ENCODE measurements around the gene MLH3. TPM values are rescaled to one million over a fixed set of nuclear protein-coding genes. Genes with fewer than 3 reads are reported as not detected.

The MLH3 gene
- polyA plus RNA-seq, 3 donors: 3.4 to 6.3 (median 5.1) TPM

DNA sequence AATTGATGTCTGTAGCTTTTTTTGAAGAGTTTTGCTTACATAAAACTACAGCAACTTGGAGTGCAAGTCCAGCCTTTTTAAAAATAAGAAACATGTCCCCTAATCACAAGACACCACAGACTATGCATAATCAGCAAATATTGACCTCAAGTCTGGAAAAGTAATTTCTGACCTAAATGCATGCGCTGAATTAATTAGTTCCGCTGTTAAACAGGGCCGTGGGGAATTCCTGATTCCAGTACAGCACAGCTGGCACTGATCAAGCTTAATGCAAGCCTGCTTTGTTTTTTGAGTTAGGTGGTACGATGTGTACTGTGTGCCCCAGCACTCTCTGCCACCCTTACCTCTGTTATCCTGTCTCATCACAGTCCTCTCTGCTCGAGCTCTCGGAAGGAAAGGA is 9.2 kb downstream of the MLH3 start:
- no peak overlapping the region for H3K9ac ChIP-seq (ENCODE audit: insufficient read depth, low read length, poor library complexity, severe bottlenecking)
- WGBS (ENCODE audit: insufficient coverage): 100% methylated on average over 2 of the region's 6 CpGs
- H3K36me3 ChIP-seq (replicated peaks in 1 of 2; ENCODE audit: control insufficient read depth in 1 of 2, insufficient read depth in 2 of 2, low read length in 2 of 2): peaks cover 33 to 47% of the 10 kb centered on the region in 2 donors
- H3K27ac ChIP-seq (ENCODE audit: low read depth in 1 of 2, low read length in 2 of 2): no peak overlapping the region
- no peaks in the 10 kb centered on the region for H4K20me1 ChIP-seq (ENCODE audit: insufficient read depth, low read length)
- intact Hi-C loops (cut with micrococcal nuclease): no loop called here
- no peak overlapping the region for H2AFZ ChIP-seq (ENCODE audit: insufficient read depth, low read depth, low read length, poor library complexity, severe bottlenecking)
- no peaks in the 10 kb centered on the region for H3K79me2 ChIP-seq (ENCODE audit: insufficient read depth, low read length)
- H3K4me3 ChIP-seq (replicated peaks in 1 of 3; ENCODE audit: low read depth in 2 of 3, low read length in 3 of 3): no peak overlapping the region
- H3K4me2 ChIP-seq (replicated peaks; ENCODE audit: extremely low read depth, low read length, poor library complexity, severe bottlenecking): no peak overlapping the region
- H3K4me1 ChIP-seq (ENCODE audit: control insufficient read depth in 1 of 2, insufficient read depth in 2 of 2, low read length in 2 of 2): no peaks in the 10 kb centered on the region
- no peak overlapping the region for H3K27ac Mint-ChIP-seq
- peaks cover 6% of the 10 kb centered on the region for H3K4me1 Mint-ChIP-seq
- no peaks in the 10 kb centered on the region for H3K27me3 ChIP-seq (ENCODE audit: control insufficient read depth in 2 of 2, insufficient read depth in 2 of 2, low read length in 2 of 2)
- H3K9me3 Mint-ChIP-seq: no peaks in the 10 kb centered on the region
- H3K4me3 Mint-ChIP-seq: no peak overlapping the region
- TF ChIP-seq CTCF (IDR thresholded peaks at IDR 0.05): no peak
- H3K27me3 Mint-ChIP-seq (ENCODE audit: low read depth in 3 of 3): no peaks in the 10 kb centered on the region
- no peak for DNase-seq
- peaks cover 39 to 56% of the 10 kb centered on the region in 2 donors for H3K36me3 Mint-ChIP-seq
- H3K9me3 ChIP-seq (replicated peaks in 1 of 2; ENCODE audit: control insufficient read depth in 1 of 2, insufficient read depth in 1 of 2, low read length in 2 of 2): no peaks in the 10 kb centered on the region

- H3K27ac Mint-ChIP-seq: no peak overlapping the region
- H4K20me1 ChIP-seq (ENCODE audit: insufficient read depth, low read length): no peaks in the 10 kb centered on the region
- intact Hi-C loops (cut with micrococcal nuclease): no loop called here
- no peak overlapping the region for H2AFZ ChIP-seq (ENCODE audit: insufficient read depth, low read depth, low read length, poor library complexity, severe bottlenecking)
- H3K36me3 Mint-ChIP-seq: peaks cover 43 to 60% of the 10 kb centered on the region in 2 donors
- TF ChIP-seq CTCF (IDR thresholded peaks at IDR 0.05): no peak
- no peaks in the 10 kb centered on the region for H3K79me2 ChIP-seq (ENCODE audit: insufficient read depth, low read length)
- H3K4me1 ChIP-seq (ENCODE audit: control insufficient read depth in 1 of 2, insufficient read depth in 2 of 2, low read length in 2 of 2): no peaks in the 10 kb centered on the region
- no peak overlapping the region for H3K27ac ChIP-seq (ENCODE audit: low read depth in 1 of 2, low read length in 2 of 2)
- H3K36me3 ChIP-seq (replicated peaks in 1 of 2; ENCODE audit: control insufficient read depth in 1 of 2, insufficient read depth in 2 of 2, low read length in 2 of 2): peaks cover 36 to 52% of the 10 kb centered on the region in 2 donors
- H3K4me2 ChIP-seq (replicated peaks; ENCODE audit: extremely low read depth, low read length, poor library complexity, severe bottlenecking): no peak overlapping the region
- DNase-seq: no peak
- whole genome bisulfite sequencing (ENCODE audit: insufficient coverage): no CpG with 5 or more reads among the region's 4 CpGs
- no peak overlapping the region for H3K9ac ChIP-seq (ENCODE audit: insufficient read depth, low read length, poor library complexity, severe bottlenecking)
- H3K4me3 Mint-ChIP-seq: no peak overlapping the region
- no peaks in the 10 kb centered on the region for H3K27me3 Mint-ChIP-seq (ENCODE audit: low read depth in 3 of 3)
- peaks cover 6% of the 10 kb centered on the region for H3K4me1 Mint-ChIP-seq
- no peaks in the 10 kb centered on the region for H3K9me3 ChIP-seq (replicated peaks in 1 of 2; ENCODE audit: control insufficient read depth in 1 of 2, insufficient read depth in 1 of 2, low read length in 2 of 2)
- no peaks in the 10 kb centered on the region for H3K9me3 Mint-ChIP-seq
- no peak overlapping the region for H3K4me3 ChIP-seq (replicated peaks in 1 of 3; ENCODE audit: low read depth in 2 of 3, low read length in 3 of 3)
- no peaks in the 10 kb centered on the region for H3K27me3 ChIP-seq (ENCODE audit: control insufficient read depth in 2 of 2, insufficient read depth in 2 of 2, low read length in 2 of 2)
These were observed 9.7 kb downstream of the MLH3 start for GRCh38 chr14:75041613-75042012.

Measured in CD14-positive monocyte (primary cell).